DOHH2 (cell line): ENCODE results near the gene TXNRD2.

Source experiments
- CTCF ChIP-seq: fragments of 200-600 bp; sonication (generic); IDR thresholded peaks from one replicate; pipeline ENCODE4 v1.5.1; 2014; ENCODE audit warnings: antibody characterized with exemption, mild to moderate bottlenecking, low read depth, low read length; ENCODE audit not compliant: poor library complexity, severe bottlenecking
- EZH2phosphoT487 ChIP-seq: fragments of 200-600 bp; sonication (generic); IDR thresholded peaks from 2 replicates; pipeline ENCODE4 v1.6.1; 2017; ENCODE audit warnings: borderline replicate concordance, mild to moderate bottlenecking, antibody characterized with exemption, low read length, moderate library complexity, mixed read lengths

GRCh38 chr22:19882446-19883381, 58.9 kb downstream of the TXNRD2 start:
- no peak for TF ChIP-seq CTCF
- TF ChIP-seq EZH2phosphoT487: no peak
